Activated T-cell treated with anti-CD3 and anti-CD28 coated beads, Interleukin-2, amount 50 U/mL, for 48 hours (primary cell): Measurements from ENCODE around the gene SLC44A1.

Experiments used
- DNase-seq, 2 experiments: peaks; one replicate each; pipeline ENCODE4 v3.0.0-alpha.2; 2020

Gene SLC44A1

GRCh38 chr9:105244003-105244733 is at the start of gene SLC44A1:
TSS of gene SLC44A1 (plus strand) at chr9:105244651. CDS start at chr9:105244869, 218 bp downstream.
- DNase-seq = peak; percentile 94 to 95

- no peak for DNase-seq
Observed at GRCh38 chr9:105195259-105195658, 49.2 kb upstream of the SLC44A1 start.

GRCh38 chr9:105198023-105198422 is 46.4 kb upstream of the SLC44A1 start:
- no peak for DNase-seq

- DNase-seq = no peak
Observed at GRCh38 chr9:105198865-105199264, 45.6 kb upstream of the SLC44A1 start.

GRCh38 chr9:105204416-105204815 is 40.0 kb upstream of the SLC44A1 start:
- no peak for DNase-seq

- no peak for DNase-seq
Observed at GRCh38 chr9:105205787-105206495, 38.5 kb upstream of the SLC44A1 start.

GRCh38 chr9:105206496-105206820 is 38.0 kb upstream of the SLC44A1 start:
- no peak for DNase-seq

GRCh38 chr9:105206821-105207699 is 37.4 kb upstream of the SLC44A1 start:
- DNase-seq = no peak

- no peak for DNase-seq
Observed at GRCh38 chr9:105216440-105217178, 27.8 kb upstream of the SLC44A1 start.

DNA sequence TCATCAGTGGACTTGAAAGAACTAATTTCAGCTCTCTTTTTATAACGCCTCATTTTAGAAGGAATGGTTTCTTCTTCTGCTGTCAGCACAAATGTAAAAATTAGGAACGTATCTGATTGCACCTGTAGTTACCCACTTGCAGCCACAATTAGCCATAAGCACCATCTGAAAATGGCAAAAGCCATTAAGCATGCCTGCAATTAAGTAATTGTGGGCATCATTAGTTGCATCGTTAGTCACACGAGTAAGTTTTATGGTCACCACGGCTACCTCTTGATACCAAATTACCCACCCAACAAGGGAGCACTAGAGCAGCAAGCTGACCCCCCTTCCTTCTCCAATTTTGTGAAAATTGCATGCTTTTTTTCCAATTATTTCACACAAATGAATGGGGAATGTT is 25.8 kb upstream of the SLC44A1 start:
- DNase-seq = no peak

DNA sequence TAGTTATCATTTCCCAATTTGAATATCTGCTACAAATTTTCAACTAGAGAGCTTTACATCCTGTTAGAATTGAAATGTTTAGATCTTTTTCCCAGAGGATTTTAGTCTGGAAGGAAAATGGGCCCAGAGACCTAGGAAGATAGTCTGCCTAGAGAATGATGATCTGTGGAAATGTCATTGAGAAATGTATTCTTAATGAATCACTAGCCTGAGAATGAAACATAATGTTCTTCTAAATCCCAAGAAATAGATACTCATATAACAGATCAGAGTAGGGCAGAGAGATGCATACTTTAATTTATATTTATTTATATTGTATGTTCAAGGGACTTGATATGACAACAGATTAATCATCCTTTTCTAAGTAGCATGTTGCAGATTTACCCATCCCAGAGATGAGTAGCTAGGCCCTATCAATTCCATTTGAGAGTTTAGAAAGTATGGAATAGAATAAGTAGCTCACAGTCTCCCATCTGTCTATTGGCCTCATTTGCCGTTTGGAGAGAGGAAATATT is 25.1 kb upstream of the SLC44A1 start:
- no peak for DNase-seq

GRCh38 chr9:105220451-105220850 is 24.0 kb upstream of the SLC44A1 start:
- no peak for DNase-seq

- no peak for DNase-seq
Observed at GRCh38 chr9:105223544-105224140, 20.8 kb upstream of the SLC44A1 start.

GRCh38 chr9:105226055-105226454 is 18.4 kb upstream of the SLC44A1 start:
- no peak for DNase-seq

DNA sequence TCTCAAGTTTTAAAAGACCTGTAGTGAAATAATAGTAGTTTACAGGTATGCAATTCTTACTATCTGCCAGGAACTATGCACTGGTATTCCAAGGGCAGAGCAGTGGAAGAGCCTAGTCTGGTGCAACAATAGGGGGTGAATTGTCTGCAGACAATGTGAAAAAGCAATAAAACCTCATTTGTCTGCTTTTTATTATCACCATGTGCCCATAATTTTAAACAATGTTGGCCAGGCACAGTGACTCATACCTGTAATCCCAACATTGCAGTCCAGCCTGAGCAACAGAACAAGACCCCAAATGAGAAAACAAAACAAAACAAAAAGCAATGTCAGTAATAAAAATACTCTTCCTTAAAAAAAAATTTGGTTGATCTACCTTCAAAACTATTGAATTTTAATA is 12.2 kb upstream of the SLC44A1 start:
- DNase-seq = no peak

DNA sequence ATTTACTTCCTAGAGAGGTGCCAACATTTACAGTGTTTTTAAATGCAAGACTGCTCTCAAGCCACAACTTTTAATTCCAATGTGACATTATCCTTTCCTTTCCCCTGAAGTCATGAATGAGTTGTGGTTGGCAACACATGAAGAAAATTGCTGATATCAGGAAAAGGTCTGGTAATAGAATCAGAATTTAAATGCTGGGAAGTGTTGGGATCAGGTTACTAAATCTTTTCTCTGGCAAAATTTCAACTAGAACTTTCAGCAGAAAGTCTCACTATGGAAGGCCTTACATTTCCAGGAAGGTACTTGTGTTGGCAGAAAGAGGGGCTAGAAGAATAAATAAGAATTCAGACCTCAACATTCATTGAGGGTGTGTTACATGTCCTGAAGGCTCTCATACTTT is 10.6 kb upstream of the SLC44A1 start:
- DNase-seq = no peak

GRCh38 chr9:105236261-105236660 is 8.2 kb upstream of the SLC44A1 start:
- no peak for DNase-seq

GRCh38 chr9:105237246-105237645 is 7.2 kb upstream of the SLC44A1 start:
- no peak for DNase-seq

GRCh38 chr9:105238302-105238701 is 6.1 kb upstream of the SLC44A1 start:
- no peak for DNase-seq

DNA sequence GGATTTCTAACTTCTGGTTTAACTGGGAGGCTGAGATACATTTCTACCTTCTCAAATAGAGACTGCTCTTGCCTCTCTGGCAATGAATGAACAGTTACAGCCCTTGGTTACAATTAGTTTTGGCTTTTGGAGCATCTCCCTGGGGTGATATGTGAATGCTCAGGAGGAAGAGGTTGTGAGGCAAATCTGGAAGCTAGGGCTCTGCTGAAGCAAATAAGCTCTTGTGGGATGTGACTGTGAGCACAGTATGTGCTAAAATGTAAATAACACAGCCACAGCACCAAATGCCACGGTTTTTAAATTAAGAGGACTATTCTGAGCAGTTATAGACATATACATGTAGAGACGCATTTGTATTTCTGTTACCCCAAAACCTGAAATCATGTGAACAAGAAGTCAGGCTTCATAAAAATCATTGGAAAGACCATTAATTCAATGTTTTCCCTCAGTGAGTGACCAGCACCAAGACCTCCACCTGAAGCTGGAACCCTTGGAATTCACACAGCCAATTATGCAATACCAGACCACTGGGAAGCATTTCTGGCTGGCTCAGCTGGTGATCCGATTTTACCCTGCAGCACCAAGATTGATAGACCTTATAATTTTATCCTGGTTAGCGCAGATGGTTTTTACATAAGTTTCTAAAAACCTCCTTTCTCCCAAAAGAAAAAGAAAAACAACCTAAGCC is 3.0 kb upstream of the SLC44A1 start:
- no peak for DNase-seq

DNA sequence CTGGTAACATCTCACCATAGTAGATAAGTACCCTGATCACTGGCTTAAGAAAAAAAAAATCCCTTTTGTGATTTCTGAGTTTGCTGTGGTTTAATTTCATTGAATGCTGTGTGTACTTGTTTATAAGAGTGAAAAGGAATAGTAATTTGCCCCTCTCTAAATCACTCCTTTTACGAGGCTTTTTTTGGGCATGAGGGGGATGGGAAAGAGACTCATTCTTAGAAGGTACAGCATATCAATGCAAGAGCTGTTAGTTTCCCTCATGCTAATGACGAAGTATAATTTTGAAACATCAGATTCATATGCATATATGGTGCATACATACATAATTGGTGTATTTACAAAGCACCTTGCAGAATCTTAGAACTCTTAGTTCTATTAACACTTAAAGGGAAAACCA is 2.4 kb upstream of the SLC44A1 start:
- DNase-seq = no peak

GRCh38 chr9:105242557-105242956 is 1.9 kb upstream of the SLC44A1 start:
- DNase-seq = no peak
